T-helper 2 cell treated with Interferon-gamma antibody and Interleukin-4, amounts not matched to agents 100 ng/mL and 5 ng/mL, for 36 hours (primary cell): Measurements from ENCODE around the gene AMT. TPM values are rescaled to one million over a fixed set of nuclear protein-coding genes. Genes with fewer than 3 reads are reported as not detected.

Experiments
- intact Hi-C: fragments of 100-400 bp; cut with micrococcal nuclease; formaldehyde crosslinking; loops from one replicate; pipeline ENCODE4 v1.15.1; 2023
- total RNA-seq: library from RNA; stranded (reverse); gene quantifications from 2 replicates; pipeline ENCODE4 v1.2.3, GENCODE V29; 2022

AMT gene, protein sequence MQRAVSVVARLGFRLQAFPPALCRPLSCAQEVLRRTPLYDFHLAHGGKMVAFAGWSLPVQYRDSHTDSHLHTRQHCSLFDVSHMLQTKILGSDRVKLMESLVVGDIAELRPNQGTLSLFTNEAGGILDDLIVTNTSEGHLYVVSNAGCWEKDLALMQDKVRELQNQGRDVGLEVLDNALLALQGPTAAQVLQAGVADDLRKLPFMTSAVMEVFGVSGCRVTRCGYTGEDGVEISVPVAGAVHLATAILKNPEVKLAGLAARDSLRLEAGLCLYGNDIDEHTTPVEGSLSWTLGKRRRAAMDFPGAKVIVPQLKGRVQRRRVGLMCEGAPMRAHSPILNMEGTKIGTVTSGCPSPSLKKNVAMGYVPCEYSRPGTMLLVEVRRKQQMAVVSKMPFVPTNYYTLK
- total RNA-seq: 4.8 and 5.1 TPM in 2 replicates

DNA sequence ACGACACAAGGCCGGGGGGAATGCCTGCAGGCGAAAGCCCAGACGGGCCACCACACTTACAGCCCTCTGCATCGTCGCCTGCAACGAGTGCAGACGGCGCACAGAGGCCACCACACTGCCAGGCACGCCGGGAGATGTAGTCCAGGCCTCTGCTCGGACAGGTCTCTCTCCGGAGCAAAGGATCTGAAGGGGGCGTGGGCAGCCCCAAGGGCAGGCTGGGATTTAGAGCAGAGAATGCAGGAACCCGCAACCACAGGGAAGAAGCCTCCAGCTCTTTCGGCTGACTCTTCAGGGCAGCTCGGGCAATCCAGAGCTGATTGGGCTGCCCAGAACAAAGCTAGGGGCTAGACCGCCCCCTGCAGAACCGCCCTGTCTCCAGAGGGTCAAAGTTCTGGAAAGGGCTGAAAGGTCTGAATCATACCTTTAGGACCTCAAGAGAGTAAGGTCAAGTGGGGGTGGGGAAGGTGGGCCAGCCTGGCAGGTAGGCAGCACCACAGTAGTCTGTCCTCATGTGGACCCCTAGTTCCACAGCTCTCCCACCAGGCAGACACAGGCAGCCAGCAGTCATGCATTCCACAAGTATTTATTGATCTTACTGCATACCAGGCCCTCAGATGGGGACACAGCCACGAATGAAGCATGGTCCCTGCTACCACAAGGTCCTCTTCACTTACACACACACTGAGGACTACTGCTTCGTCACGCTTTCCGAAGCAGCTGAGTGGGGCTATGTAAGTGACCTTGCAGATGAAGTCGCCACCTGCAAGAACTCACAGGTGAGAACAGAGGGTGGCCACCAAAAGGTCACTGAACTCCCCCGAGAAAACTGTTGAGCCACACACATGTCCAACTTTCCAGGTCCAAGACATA, at the start of gene AMT:
Gene AMT (minus strand): TSS at position 95 of the 870 bp plus-strand sequence. CDS start 23 bp downstream, at position 72.
- intact Hi-C loops: no loop called here

DNA sequence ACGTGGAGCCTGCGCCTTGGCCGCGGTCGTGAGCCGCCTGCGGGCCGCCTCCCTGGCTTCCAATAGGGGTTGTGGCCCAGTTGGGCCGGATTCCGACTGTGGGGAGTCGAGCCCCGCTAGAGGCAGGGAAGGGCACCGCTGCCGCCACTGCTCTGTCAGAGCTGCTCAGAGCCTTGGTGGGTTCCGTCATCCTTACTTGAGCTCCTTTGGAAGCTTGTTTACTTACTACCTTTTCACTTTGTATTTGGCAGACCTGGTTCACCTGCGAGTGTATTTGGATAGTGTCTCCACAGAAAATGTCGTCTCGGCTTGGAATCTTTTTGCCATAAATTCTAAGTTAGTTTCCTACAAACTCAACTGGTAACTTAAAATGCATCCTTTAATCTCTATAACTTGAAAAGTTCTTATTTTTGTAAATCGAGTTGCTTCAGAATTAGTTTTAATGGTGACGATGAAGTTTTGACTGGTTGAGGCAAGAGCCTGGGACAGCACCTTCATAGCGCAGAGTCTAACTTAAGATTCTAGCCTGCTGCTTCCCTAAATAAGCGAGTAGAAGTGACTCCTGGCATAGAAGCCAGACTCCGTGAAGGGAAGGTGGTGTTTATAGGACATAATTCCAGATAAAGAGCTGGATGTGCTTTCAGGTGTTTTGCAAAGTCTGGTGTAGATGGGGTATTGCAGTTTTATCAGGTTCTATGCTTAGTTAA, 48.6 kb upstream of the AMT start:
- intact Hi-C loops: loop anchor here (1.0 to 5.0 kb wide), 8 partner anchors 42 to 821 kb away; partner anchors contain the start of genes APEH, IFRD2, IP6K2 and NICN1

DNA sequence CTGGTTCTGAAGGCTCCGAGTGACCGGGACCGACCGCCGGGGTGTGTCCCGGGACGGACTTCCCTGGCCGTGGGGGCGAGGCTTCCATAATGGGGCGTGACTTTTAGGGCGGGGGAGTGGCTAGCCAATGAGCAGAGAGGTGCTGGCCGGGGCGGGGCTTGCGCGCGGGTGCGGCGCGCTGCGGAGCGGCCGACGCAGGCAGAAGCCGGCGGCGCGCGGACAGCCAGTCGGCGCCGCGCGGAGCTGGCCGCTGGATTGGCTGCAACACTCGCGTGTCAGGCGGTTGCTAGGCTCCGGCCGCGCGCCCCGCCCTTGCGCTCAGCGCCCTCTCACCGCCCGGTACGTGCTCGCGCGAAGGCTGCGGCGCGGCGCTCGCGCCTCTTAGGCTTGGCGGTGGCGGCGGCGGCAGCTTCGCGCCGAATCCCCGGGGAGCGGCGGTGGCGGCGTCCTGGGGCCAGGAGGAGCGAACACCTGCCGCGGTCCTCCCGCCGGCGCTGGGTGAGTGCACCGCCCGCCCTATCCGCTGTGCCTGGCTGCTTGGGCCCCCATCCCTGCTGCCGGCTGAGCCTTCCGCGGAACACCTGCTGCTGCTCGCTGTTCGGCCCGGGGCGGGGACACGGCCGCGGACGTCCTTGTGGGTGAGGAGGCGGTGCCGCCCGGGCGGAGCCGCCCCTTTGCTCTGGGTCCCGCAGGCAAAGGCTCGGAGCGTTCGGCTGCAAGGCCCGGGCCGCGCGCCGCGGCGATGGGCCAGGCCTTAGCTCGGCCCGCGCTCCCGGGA, 47.9 kb upstream of the AMT start, which contains the start of gene DAG1:
Gene DAG1 (plus strand): TSS at position 332 of the 778 bp plus-strand sequence. CDS start 40,268 bp downstream, outside the sequence.
- intact Hi-C loops: loop anchor here (1.0 to 5.0 kb wide), 8 partner anchors 41 to 822 kb away; partner anchors contain the start of genes APEH, IFRD2, IP6K2 and NICN1

DNA sequence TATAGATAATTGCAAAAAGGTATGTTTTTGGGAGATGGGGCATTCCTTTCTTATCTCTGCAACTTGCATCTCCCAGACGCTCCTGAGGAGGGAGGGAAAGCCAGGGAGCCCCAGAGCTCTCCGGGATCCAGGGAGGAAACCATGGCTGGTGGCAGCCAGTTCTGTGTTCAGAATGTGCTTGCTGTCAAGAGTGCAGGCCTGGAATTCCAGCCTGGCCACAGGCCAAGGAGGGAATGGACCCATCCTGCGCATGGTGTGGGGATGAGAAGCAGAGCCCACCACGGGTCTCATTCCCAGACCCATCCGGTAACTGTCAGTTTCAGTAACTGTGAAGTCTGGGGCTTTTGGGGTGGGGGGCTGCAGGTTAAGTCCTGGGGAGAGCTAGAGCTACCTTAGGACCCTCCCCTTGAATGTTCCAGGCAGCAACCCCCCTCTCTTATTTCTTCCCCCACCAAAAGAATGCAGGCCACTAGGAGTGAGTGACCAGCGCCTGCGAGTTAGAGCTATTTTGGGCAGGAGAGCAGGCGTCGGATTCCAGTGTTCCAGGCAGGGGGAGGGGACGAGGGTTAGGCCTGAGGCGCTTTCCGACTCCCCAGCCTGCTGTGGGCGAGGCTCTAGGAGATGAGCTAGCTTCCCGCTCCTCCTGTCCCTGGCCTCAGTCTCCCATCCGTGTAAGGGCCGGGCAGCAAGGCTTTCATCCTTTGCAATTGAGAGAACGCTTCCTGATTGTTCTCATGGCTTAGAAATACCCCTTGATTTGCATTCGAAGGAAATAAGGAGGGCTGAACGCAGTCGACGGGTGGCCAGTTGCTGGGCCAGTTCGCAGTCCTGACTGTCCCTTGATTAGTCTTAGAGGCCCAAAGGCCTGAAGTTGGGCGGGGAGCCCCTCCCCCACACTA, 47.0 kb upstream of the AMT start:
- intact Hi-C loops: no loop called here

DNA sequence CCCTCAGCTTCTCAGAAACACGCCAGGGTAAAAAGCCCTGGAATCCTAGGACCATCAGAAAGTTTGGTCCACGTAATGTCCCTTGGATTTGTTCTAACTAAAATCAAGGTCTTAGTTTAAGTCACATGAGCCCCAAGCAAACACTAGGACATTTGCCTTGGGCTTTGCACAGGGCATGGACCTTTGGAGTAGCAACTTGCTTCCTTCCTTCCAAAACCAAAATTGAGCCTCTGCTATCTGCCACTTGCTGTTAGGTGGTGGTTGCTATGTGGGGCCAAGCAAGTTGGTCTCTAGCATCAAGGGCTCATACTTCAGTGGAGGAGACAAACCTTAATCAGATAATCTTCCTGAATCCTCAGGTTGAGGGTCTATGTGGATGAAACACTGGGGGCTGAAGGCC, 43.8 kb upstream of the AMT start:
- intact Hi-C loops: no loop called here

DNA sequence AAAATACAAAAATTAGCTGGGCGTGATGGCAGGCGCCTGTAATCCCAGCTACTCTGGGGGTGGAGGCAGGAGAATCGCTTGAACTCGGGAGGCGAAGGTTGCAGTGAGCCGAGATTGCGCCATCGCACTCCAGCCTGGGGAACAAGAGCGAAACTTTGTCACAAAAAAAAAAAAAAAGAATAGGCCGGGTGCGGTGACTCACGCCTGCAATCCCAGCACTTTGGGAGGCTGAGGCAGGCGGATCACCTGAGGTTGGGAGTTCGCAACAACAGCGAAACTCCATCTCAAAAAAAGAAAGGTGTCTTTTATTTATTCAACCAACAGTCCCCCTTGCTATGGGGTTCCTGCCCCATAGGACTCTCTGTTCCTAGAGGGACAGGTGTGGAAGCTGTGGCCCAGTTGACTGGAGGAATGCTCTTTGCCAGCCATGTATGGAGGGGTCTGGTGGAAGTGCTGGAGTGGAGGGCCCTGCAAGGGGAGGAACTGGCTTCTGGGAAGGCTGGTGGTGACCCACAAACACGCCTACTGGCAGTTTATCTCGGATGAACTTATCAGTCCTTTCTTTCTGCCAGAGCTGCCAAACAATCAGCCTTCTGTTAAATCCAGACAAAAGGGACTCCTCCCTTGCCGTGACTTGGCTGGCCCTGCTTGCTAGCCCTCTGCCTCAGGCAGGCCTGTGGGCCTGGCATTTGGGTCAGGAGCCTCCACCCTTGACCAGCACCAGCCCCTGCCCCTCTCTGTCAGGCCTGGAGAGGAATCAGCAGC, 43.2 kb upstream of the AMT start:
- intact Hi-C loops: no loop called here

DNA sequence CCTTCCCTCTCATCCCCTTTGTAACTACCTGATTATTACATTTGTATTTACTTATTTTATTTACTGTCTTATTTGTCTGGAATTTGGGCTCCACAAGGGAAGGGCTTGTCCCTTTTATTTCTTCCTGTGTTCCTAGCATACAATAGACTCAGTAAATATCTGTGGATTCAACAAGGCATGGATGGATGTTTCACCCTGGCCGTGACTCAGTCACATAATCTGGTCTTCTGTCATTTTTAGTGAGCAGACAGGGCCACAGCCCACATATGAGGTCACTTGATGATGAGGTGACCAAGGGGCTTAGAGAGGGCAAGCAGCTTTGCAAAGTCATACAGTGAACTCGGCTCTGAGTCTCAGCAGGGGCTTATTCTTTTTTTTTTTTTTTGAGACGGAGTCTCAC, 39.9 kb upstream of the AMT start:
- intact Hi-C loops: no loop called here

DNA sequence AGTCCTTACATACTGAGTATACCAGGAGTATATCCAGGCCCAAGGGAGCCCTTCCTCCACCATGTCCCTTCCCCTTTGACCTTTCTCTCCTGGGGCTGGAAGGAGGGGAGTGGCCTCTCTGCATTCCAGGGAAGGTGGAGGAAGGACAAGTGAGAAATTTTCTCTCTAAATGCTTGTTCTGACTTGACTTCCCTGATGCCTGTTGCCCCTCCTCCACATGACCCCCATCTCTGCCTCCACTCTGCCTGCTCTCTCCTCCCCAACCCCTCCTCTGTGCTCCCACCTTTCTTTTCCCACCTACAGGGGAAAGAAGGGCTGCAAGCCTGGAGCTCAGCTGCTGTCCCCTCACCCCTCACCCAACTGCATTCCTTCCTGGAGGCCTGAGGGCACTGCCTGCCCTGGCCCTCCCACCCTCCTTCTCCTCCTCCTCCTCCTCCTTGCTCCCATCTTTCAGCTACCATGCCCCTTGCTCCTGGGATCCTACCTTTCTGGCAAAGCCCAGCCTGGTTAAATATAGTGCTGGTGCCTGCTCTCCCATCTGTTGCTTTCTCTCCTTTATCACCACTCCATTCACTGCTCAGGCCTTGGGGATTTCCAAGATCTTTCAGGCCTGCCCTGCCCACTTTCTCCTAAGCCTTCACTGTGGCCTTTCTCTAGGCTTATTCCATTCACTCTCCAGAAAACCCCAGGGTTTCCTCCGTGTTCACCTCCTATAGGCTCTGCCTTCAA, 39.3 kb upstream of the AMT start:
- intact Hi-C loops: no loop called here

DNA sequence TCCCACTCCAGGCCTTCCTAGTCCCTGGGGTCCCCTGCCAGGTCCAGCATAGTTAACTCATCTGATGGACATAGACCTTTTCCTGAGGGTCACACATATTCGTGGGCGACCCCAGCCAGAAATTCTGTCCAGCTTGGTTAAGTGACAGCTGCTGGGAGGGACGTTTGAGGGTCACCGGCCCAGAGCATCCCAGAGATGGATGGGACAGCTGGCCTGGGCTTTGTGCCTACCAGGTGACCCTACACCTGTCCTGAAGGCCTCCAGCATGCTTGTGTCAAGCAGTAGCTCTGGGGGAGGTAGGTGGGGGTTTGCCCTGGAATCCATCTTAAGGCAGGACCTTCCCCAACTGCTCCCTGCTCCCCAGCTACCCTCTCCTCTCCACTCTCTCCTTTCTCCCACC, 38.7 kb upstream of the AMT start:
- intact Hi-C loops: no loop called here

DNA sequence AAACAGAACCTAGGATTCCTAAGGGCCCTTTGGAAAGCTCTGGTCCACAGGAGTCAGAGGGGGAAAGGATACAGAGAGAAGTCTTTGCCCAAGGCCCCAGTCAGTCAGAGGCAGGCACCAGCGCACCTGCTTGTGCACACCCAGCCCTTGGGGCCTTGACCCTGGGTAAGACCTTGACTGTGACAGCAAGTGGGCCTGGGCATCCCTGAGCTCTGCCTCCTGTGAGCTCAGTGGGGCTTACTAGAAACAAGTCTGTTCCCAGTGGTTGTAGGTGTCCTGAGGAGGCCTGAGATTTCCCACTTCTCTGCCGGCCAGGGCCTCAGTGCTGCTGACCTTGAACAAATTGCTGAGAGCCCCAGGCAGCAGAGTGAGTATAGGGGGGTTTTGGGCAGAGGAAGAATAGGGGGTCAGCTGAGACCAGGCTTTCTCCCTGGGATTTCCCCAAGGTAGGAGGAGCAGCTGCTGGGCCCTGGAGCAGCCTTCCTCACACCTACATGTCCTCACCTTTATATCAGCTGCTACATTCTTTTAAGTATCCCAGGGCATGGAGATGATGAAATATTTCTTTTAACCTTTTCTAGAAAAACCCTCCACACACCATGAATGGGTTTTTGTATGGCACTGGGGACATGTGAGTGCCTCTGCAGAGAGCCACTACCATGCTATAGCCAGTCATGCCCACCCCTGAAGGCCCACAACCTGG, 38.1 kb upstream of the AMT start:
- intact Hi-C loops: no loop called here

DNA sequence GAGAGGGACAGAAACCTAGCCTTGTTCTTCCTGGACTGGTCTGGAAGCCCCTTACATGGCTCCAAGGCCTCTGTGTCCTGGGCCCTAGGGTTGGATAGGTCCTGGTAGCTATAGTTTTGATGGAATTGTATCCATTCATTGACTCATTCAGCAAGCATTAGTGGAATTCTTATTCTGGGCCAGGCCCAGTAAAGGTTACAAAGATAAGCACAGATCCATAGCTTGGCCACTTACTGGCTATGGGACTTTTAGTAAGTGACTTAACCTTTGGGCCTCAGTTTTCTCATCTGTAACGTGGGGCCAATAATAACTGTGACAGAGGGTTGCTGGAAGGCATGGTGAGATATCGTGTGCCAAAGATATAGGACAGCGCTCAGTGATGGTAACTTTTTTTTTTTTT, 34.2 kb upstream of the AMT start:
- intact Hi-C loops: no loop called here

DNA sequence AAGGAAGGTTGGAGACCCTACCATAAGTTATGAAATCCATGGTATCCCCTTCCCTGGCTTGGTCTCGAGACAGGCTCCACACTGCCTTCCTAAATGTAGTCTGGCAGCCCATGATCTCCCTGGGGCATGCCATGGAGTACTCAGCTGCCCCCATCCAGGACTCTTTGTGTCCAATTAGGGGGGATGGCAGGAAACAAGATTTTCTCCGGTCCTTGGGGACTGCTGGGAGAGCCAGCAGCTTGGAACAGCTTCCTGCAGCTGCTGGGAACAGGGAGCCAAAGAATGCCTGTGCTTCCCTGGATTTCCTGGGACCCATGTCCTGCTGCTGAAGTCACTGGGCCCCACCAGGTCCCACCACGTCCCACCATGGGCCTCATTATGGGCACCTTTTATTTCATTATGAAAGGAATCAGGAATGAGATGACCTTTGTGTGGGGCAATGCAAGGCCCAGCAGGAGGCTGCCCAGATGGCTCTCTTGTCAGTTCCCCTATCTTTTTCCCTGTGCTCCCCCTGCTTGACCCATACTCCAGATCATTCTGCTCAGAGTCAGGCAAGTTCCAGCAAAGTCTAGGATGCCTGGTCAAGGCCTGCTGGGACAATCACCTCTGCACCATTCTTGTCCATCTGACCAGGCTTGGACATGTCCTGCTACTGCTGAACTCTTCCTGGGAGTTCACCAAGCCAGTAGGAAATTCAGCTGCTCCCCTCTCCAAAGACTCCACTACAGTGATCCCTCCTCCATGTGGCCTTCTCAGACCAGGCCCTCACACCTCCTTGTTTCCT, 32.8 kb upstream of the AMT start:
- intact Hi-C loops: no loop called here

DNA sequence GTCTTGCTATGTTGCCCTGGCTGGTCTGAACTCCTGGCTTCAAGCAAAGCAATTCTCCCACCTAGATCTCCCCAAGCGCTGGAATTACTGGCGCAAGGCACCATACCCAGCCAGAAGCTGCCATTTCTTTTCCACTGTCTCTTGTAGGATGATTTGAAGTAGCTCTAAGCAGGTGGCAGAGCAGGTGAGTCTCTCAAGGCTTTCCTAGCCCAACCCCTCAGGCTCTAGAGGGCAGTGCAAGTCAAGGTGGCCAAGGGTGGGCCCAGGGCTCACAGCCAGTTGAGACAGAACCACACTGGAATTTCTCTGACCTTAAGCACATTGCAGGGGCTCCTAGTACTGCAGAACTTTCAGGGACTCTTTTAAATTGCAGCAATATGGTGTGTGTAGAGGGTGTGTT, 32.2 kb upstream of the AMT start:
- intact Hi-C loops: no loop called here

DNA sequence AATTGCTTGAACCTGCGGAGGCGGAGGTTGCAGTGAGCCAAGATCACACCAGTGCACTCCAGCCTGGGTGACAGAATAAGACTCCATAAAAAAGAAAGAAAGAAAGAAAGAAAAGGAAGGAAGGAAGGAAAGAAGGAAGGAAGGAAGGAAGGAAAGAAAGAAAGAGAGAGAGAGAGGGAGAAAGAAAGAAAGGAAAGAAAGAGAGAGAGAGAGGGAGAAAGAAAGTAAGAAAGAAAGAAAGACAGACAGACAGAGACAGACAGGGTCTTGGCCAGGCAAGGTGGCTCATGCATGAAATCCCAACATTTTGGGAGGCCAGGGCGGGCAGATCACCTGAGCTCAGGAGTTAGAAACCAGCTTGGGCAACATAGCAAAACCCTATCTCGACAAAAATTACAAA, 31.3 kb upstream of the AMT start:
- intact Hi-C loops: no loop called here

DNA sequence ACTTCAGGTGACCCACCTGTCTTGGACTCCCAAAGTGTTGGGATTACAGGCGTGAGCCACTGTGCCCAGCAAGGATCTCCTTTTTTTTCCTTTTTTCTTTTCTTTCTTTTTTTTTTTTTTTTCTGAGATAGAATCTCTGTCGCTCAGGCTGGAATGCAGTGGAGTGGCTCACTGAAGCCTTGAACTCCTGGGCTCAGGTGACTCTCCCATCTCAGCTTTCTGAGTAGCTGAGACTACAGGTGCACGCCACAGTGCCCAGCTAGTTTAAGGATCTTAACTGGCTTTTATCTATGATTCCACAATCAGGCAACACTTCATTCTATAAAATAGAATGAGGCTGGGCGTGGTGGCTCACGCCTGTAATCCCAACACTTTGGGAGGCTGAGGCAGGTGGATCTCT, 23.1 kb upstream of the AMT start:
- intact Hi-C loops: loop anchor here (10.0 kb wide), 1 partner anchor 351 kb away; the partner anchor contains the start of gene QRICH1

DNA sequence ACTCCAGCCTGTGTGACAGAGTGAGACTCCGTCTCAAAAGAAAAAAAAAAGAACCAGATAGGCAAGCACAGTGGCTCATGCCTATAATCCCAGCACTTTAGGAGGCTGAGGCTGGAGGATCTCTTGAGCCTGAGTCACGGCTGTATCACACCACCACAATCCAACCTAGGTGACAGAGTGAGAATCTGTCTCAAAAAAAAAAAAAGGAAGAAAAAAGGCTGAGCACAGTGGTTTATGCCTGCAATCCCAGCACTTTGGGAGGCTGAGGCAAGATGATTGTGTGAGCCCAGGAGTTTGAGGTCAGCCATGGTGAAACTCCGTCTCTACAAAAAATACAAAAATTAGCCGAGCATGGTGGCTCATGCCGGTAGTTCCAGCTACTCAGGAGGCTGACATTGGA, 12.5 kb upstream of the AMT start:
- intact Hi-C loops: no loop called here

DNA sequence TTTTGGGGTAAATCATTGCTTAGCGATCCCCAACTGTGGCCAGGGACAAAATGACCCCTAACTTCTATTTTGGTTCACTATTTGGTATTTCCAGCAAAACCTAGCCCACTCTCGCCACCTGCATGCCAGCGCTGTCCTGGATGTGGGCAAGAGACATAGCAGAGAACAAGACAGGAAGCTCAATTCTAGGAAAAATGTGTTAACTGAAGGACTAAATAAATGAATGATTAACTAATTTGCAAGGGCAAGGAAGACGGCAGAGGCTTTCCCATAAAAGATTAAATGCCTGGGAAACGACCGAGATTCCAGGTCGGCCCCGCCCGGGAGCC, 6.4 kb upstream of the AMT start:
- intact Hi-C loops: loop anchor here (1.0 kb wide), 3 partner anchors 16 to 88 kb away; partner anchors contain the start of genes DAG1, TCTA and USP4
